IMR-90 (cell line): ENCODE results near the gene POLR2L.

Experiments used
- BHLHE40 ChIP-seq: fragments of 150-350 bp; IDR thresholded peaks from 2 replicates; pipeline ENCODE4 v1.6.1; 2016; ENCODE audit warnings: mild to moderate bottlenecking, low read depth, low read length
- CEBPB ChIP-seq: IDR thresholded peaks from 2 replicates; pipeline ENCODE4 v1.6.1; 2012; ENCODE audit warnings: low read depth, low read length, improper control_type of control experiment
- CHD1 ChIP-seq: IDR thresholded peaks from 2 replicates; pipeline ENCODE4 v1.6.1; 2012; ENCODE audit warnings: low read depth, low read length, improper control_type of control experiment
- ELK1 ChIP-seq: fragments of 150-350 bp; IDR thresholded peaks from 2 replicates; pipeline ENCODE4 v1.6.1; 2016; ENCODE audit warnings: low read depth, mild to moderate bottlenecking, low read length, moderate library complexity, borderline replicate concordance
- MAFK ChIP-seq: IDR thresholded peaks from 2 replicates; pipeline ENCODE4 v1.6.1; 2012; ENCODE audit warnings: low read depth, low read length, improper control_type of control experiment
- MAZ ChIP-seq: IDR thresholded peaks from 2 replicates; pipeline ENCODE4 v1.6.1; 2012; ENCODE audit warnings: low read depth, mild to moderate bottlenecking, low read length, improper control_type of control experiment, moderate library complexity, borderline replicate concordance
- MXI1 ChIP-seq: IDR thresholded peaks from 2 replicates; pipeline ENCODE4 v1.6.1; 2012; ENCODE audit warnings: low read depth, mild to moderate bottlenecking, low read length, moderate library complexity, borderline replicate concordance
- NFE2L2 ChIP-seq: fragments of 150-350 bp; IDR thresholded peaks from 2 replicates; pipeline ENCODE4 v1.6.1; 2016; ENCODE audit warnings: low read depth, mild to moderate bottlenecking, low read length
- POLR2A ChIP-seq: IDR thresholded peaks from 2 replicates; pipeline ENCODE4 v1.6.1; 2012; ENCODE audit warnings: mild to moderate bottlenecking, low read depth, low read length
- RAD21 ChIP-seq: IDR thresholded peaks from 2 replicates; pipeline ENCODE4 v1.6.1; 2012; ENCODE audit warnings: low read length, improper control_type of control experiment
- RCOR1 ChIP-seq: IDR thresholded peaks from 2 replicates; pipeline ENCODE4 v1.6.1; 2012; ENCODE audit warnings: mild to moderate bottlenecking, low read length, improper control_type of control experiment; ENCODE audit not compliant: insufficient replicate concordance
- RFX5 ChIP-seq: IDR thresholded peaks from 2 replicates; pipeline ENCODE4 v1.8.0; 2012; ENCODE audit warnings: low read depth, mild to moderate bottlenecking, low read length, moderate library complexity
- TF ChIP-seq, protein P1 (sequence below): conservative IDR thresholded peaks from 2 replicates; pipeline ENCODE4 v1.5.1; 2012; ENCODE audit warnings: mild to moderate bottlenecking, low read depth, low read length, improper control_type of control experiment
- TF ChIP-seq, protein P2 (sequence below): fragments of 150-350 bp; IDR thresholded peaks from 2 replicates; pipeline ENCODE4 v1.6.1; 2017; ENCODE audit warnings: mild to moderate bottlenecking, antibody characterized with exemption, low read length, low read depth

GRCh38 chr11:833114-833791 lies 9.1 kb downstream of the POLR2L start:
- TF ChIP-seq, protein P1, sequence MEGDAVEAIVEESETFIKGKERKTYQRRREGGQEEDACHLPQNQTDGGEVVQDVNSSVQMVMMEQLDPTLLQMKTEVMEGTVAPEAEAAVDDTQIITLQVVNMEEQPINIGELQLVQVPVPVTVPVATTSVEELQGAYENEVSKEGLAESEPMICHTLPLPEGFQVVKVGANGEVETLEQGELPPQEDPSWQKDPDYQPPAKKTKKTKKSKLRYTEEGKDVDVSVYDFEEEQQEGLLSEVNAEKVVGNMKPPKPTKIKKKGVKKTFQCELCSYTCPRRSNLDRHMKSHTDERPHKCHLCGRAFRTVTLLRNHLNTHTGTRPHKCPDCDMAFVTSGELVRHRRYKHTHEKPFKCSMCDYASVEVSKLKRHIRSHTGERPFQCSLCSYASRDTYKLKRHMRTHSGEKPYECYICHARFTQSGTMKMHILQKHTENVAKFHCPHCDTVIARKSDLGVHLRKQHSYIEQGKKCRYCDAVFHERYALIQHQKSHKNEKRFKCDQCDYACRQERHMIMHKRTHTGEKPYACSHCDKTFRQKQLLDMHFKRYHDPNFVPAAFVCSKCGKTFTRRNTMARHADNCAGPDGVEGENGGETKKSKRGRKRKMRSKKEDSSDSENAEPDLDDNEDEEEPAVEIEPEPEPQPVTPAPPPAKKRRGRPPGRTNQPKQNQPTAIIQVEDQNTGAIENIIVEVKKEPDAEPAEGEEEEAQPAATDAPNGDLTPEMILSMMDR: no peak
- TF ChIP-seq POLR2A: peak; percentile 73
- TF ChIP-seq RAD21: no peak
- TF ChIP-seq MXI1: no peak; the same call in 1 of the 2 replicates
- no peak for TF ChIP-seq NFE2L2
- TF ChIP-seq, protein P2, sequence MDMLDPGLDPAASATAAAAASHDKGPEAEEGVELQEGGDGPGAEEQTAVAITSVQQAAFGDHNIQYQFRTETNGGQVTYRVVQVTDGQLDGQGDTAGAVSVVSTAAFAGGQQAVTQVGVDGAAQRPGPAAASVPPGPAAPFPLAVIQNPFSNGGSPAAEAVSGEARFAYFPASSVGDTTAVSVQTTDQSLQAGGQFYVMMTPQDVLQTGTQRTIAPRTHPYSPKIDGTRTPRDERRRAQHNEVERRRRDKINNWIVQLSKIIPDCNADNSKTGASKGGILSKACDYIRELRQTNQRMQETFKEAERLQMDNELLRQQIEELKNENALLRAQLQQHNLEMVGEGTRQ: no peak
- no peak for TF ChIP-seq RCOR1
- TF ChIP-seq CEBPB: no peak
- TF ChIP-seq MAZ: peak; percentile 72; the same call in 1 of the 2 replicates
- 0 out of 2 replicates have a peak, but pooled peaks have one; percentile 69 for TF ChIP-seq CHD1
- TF ChIP-seq RFX5: no peak
- 0 out of 2 replicates have a peak, but pooled peaks have one; percentile 5 for TF ChIP-seq BHLHE40
- TF ChIP-seq MAFK: no peak
- no peak for TF ChIP-seq ELK1
